Activated CD4-positive, alpha-beta T cell treated with anti-CD3 and anti-CD28 coated beads for 36 hours (primary cell): Measurements from ENCODE around the gene PRKG1. TPM values are rescaled to one million over a fixed set of nuclear protein-coding genes. Genes with fewer than 3 reads are reported as not detected.

Source experiments
- ATAC-seq: fragments of 200-7000 bp; cut with Tn5 transposase; one replicate; pipeline ENCODE4 v1.10.0; 2021; ENCODE audit warnings: mild to moderate bottlenecking, moderate library complexity
- CTCF ChIA-PET: fragments of 350-600 bp; sonication (Branson Sonifier 250); formaldehyde crosslinking; loops from one replicate; lab custom pipeline; 2021; ENCODE audit warnings: antibody characterized with exemption; lab: Charles Lee
- POLR2A ChIA-PET: fragments of 350-600 bp; sonication (Branson Sonifier 250); formaldehyde crosslinking; loops from one replicate; lab custom pipeline; 2021; ENCODE audit warnings: antibody characterized with exemption, inconsistent platforms; lab: Charles Lee
- DNase-seq: peaks from one replicate; pipeline ENCODE4 v3.0.0-alpha.2; 2020
- H3K27ac Mint-ChIP-seq: one replicate; pipeline ENCODE4 v1.8.0; 2021; ENCODE audit warnings: mixed read lengths
- H3K27me3 Mint-ChIP-seq: one replicate; pipeline ENCODE4 v1.8.0; 2021; ENCODE audit warnings: mixed read lengths
- H3K36me3 Mint-ChIP-seq: one replicate; pipeline ENCODE4 v1.8.0; 2021; ENCODE audit warnings: low read depth, mixed read lengths
- H3K4me1 Mint-ChIP-seq: one replicate; pipeline ENCODE4 v1.8.0; 2021; ENCODE audit warnings: mixed read lengths
- H3K4me3 Mint-ChIP-seq: one replicate; pipeline ENCODE4 v1.8.0; 2021; ENCODE audit warnings: mild to moderate bottlenecking, moderate library complexity, mixed read lengths
- H3K9me3 Mint-ChIP-seq: one replicate; pipeline ENCODE4 v1.8.0; 2021; ENCODE audit warnings: low read depth, mixed read lengths
- intact Hi-C, 2 experiments: fragments of 100-400 bp; cut with DNase I in 1 of 2; cut with micrococcal nuclease in 1 of 2; formaldehyde crosslinking; loops; one replicate each; pipeline versions ENCODE4 v1.14.2 to v1.15.1; 2022 to 2024; cut with DNase I, micrococcal nuclease
- total RNA-seq, 2 experiments: library from RNA; stranded (reverse); gene quantifications; one replicate each; pipeline ENCODE4 v1.2.3, GENCODE V29; 2021

Gene PRKG1
- total RNA-seq, 2 experiments from 2014 or later: not detected

DNA sequence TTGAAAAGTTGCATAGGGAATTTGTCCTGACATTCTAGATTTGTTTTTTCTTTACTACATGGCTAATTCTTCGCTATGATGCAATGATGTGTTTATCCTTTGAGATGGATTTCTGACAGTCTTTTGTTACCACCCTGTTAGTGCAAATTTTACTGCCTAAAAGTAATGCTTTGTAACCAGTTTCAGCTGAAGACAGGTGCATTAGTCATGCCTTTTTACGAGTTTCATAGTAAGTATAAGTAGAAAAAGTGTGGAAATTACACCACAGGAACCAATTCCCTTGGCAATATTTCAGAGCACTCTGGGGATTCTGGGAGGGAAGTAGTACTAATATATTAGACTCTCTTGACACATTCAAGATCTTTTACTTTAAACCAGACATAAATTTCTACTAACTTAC lies 982.0 kb downstream of the PRKG1 start:
- DNase-seq (no peak), ATAC-seq (no peak)
- Mint-ChIP-seq H3K9me3 (no peaks in the 10 kb centered on the region), H3K36me3 (no peaks in the 10 kb centered on the region), H3K4me1 (no peaks in the 10 kb centered on the region), H3K27me3 (no peaks in the 10 kb centered on the region), H3K4me3 (no peak overlapping the region), H3K27ac (no peak overlapping the region)
- CTCF ChIA-PET: no interaction called here
- intact Hi-C loops: no loop called here
- POLR2A ChIA-PET: no interaction called here

DNA sequence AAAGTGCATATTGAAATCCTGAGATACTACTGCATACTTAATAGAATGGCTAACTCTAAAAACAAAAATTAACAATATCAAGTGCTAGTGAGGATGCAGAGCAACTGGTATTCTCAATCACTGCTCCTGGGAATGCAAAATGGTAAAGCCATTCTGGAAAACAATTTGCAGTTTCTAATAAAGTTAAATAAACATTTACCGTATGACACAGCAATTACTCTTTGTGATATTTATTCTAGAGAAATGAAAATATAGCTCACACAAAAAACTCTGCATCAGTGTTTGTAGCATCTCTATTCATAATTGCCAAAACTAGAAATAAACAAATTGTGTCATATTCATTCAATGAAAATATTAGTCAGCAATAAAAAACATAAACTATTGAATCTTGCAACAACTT lies 984.8 kb downstream of the PRKG1 start:
- intact Hi-C loops: no loop called here
- no peak overlapping the region for H3K27ac Mint-ChIP-seq
- H3K9me3 Mint-ChIP-seq: no peaks in the 10 kb centered on the region
- no peak for DNase-seq
- POLR2A ChIA-PET: no interaction called here
- no peak overlapping the region for H3K4me3 Mint-ChIP-seq
- no peaks in the 10 kb centered on the region for H3K27me3 Mint-ChIP-seq
- H3K36me3 Mint-ChIP-seq: no peaks in the 10 kb centered on the region
- CTCF ChIA-PET: no interaction called here
- H3K4me1 Mint-ChIP-seq: no peaks in the 10 kb centered on the region
- ATAC-seq: no peak

DNA sequence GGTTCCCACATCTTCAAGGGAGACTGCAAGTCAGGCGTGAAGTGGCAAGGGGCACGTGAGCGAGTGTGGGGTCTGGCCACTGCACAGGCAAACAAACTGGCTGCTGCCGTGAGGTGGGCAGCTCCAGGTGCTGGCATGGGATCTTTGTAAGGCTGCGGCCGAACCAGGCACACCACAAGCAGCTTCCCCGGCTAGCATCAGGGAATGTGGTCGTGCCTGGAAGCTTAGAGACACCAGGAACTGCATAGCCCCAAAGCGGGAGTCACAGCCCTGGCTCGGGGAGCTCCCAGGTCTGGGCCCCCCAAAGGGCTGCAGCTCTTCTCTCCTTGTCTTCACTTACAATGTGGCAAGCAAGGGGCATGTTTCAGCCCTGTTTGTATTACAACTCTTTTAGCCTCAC lies 988.9 kb downstream of the PRKG1 start:
- ATAC-seq: no peak
- no peak overlapping the region for H3K27ac Mint-ChIP-seq
- no peak overlapping the region for H3K4me3 Mint-ChIP-seq
- no peak for DNase-seq
- H3K9me3 Mint-ChIP-seq: peaks cover under 1% of the 10 kb centered on the region
- H3K27me3 Mint-ChIP-seq: no peaks in the 10 kb centered on the region
- intact Hi-C loops: no loop called here
- ChIA-PET CTCF (no interaction called here), POLR2A (no interaction called here)
- no peaks in the 10 kb centered on the region for H3K4me1 Mint-ChIP-seq
- H3K36me3 Mint-ChIP-seq: no peaks in the 10 kb centered on the region

DNA sequence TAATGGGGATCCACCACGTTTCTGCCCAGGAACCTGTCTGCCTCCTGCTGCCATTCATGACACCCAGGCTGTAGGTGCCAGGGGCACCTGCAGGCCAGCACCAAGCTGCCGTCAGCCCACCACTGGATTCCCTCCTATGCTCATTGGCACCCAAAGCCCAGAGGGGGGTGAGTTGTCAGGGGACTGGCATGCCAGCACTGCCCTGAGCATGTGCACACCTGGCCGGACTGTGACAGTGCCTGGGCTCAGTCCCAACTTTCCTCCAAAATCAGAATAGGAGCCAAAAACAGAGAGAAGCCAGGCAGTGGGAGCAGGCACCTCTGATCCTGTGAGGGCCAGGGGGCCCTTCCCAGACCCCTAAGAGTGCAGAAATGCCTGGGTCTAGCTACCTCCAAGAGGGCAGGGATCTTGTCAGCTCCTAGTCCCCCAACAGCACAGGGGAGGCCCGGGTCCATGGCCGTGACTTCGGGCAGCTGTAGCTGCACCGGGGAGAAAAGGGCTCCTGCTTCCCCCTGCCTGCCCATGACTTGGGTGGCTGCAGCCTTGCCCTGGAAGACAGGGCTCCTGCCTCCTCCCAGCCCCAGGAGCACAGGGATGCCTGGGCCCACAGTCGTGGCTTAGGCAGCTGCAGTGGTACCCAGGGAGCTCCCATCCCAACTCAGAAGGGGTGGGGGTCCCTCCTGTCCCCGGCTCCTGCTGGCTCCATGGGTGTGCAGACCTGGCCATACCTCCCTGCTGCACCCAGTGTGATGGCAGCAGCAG lies 990.0 kb downstream of the PRKG1 start:
- ATAC-seq: no peak

DNA sequence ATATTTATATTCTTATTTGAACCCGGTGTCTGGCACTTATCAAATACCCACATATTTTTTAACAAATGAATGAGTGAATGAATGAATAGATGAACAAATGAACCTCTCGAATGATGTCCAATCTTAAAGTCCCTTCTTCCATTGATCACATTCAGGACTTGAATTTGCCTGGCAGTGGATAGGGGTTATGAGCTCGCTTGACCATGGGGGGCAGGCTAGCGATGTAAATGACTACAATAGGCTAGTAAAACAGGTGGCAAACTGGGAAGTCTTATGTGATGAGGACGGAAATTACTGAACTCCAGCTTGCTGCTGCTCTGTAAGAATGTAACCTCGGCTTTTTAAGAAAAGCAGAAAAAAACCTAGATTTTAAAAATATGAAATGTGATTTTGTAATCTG lies 992.1 kb downstream of the PRKG1 start:
- Mint-ChIP-seq H3K4me3 (no peak overlapping the region), H3K27ac (no peak overlapping the region), H3K9me3 (peaks cover 2% of the 10 kb centered on the region), H3K27me3 (no peaks in the 10 kb centered on the region), H3K4me1 (no peaks in the 10 kb centered on the region), H3K36me3 (no peaks in the 10 kb centered on the region)
- DNase-seq (no peak), ATAC-seq (no peak)
- POLR2A ChIA-PET: no interaction called here
- intact Hi-C loops: no loop called here
- CTCF ChIA-PET: no interaction called here

More for the DNA sequence above, 990.0 kb downstream of the PRKG1 start:
- H3K36me3 Mint-ChIP-seq: no peaks in the 10 kb centered on the region
- no peaks in the 10 kb centered on the region for H3K4me1 Mint-ChIP-seq
- no peaks in the 10 kb centered on the region for H3K27me3 Mint-ChIP-seq
- intact Hi-C loops: no loop called here
- H3K4me3 Mint-ChIP-seq: no peak overlapping the region
- DNase-seq: no peak
- ChIA-PET POLR2A (no interaction called here), CTCF (no interaction called here)
- H3K27ac Mint-ChIP-seq: no peak overlapping the region
- peaks cover 2% of the 10 kb centered on the region for H3K9me3 Mint-ChIP-seq

DNA sequence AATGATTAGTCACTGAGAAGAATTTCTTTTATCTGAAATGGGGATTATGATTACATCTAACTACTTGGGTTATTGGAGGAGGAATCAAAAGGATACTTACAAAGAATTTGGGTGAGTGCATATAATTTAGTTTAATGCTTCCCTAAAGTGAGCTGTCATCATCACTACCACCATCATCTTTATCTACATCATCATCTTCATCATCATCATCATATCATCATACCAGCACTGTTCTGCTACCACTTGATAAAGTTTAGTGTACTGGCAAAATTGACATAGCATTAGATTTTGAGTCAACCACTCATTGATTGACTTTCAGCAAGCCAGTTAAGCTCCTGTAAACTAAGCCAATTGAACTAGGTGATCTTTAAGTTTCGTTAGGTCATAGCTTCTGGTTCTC lies 994.2 kb downstream of the PRKG1 start:
- ATAC-seq: no peak
- Mint-ChIP-seq H3K4me3 (no peak overlapping the region), H3K9me3 (peaks cover 2% of the 10 kb centered on the region), H3K4me1 (no peaks in the 10 kb centered on the region), H3K36me3 (no peaks in the 10 kb centered on the region), H3K27me3 (no peaks in the 10 kb centered on the region), H3K27ac (no peak overlapping the region)
- DNase-seq: no peak
- intact Hi-C loops: no loop called here
- POLR2A ChIA-PET: no interaction called here
- CTCF ChIA-PET: no interaction called here

DNA sequence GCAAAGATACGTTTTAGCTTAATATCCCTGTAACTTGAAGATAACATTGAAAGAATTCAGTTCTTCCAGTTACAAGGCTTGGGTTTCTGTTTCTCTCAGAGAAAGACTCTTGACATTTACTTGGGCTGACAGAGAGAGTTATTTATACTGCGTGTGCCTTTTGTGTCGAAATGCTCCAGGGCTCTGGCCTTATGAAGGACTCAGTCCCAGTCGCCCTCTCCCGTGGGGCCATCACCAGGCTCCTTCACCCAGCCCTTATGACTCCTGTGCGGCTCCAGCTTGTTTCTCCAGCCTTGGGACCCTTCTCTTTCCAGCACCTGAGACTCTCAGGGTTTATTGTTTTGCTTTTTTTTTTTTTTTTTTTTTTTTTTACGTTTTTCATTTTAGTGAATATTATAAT lies 997.5 kb downstream of the PRKG1 start:
- ATAC-seq (no peak), DNase-seq (no peak)
- intact Hi-C loops: no loop called here
- ChIA-PET CTCF (no interaction called here), POLR2A (no interaction called here)
- Mint-ChIP-seq H3K27ac (no peak overlapping the region), H3K27me3 (no peaks in the 10 kb centered on the region), H3K9me3 (peaks cover 2% of the 10 kb centered on the region), H3K36me3 (no peaks in the 10 kb centered on the region), H3K4me3 (no peak overlapping the region), H3K4me1 (no peaks in the 10 kb centered on the region)

DNA sequence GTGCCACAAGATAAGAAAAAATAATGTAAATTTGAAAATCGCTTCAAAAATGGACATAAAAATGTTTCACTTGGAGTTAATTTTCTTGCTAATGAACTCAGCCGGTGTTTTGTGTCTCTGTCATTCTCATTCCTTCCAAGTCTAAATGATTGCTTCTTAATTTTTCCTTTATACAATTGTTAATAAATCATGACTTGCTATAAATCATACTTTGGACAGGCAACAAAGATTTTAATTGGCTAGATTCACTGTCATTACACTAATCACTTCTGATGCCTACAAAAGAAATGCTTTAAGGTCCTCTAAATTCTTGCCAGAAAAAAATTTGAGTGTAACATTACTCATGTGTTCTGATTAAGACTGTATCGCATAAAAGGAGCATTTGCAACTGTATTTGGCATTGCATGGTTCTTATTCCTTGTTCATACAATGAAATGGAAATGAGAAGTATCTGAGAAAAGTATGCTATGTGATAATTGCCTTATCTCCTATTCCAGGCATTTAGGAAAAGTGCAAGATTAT lies 1000.3 kb downstream of the PRKG1 start:
- no peak for ATAC-seq
- POLR2A ChIA-PET: no interaction called here
- Mint-ChIP-seq H3K9me3 (no peaks in the 10 kb centered on the region), H3K4me1 (no peaks in the 10 kb centered on the region), H3K27ac (no peak overlapping the region), H3K27me3 (no peaks in the 10 kb centered on the region), H3K36me3 (no peaks in the 10 kb centered on the region), H3K4me3 (no peak overlapping the region)
- DNase-seq: no peak
- CTCF ChIA-PET: no interaction called here
- intact Hi-C loops: no loop called here

DNA sequence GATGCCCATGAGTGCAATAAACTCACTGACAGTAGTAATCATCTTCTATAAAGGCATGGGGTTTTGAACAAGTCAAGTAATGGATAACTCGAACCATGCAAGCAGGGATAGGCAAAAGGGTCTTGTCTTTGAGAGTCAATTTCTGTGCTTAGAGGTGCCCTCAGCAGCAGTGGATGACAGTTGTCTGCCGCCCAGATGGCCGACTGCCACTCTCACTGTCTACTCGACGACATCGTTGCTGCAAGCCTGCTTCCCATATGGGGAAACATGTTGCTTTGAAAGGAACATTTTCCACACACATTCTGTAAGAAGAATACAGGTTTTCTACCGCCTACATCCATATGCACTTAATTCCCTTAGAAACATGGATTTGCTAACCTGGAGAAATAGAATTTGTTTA lies 1003.5 kb downstream of the PRKG1 start:
- DNase-seq (no peak), ATAC-seq (no peak)
- ChIA-PET CTCF (no interaction called here), POLR2A (no interaction called here)
- Mint-ChIP-seq H3K27me3 (no peaks in the 10 kb centered on the region), H3K4me3 (no peak overlapping the region), H3K9me3 (no peaks in the 10 kb centered on the region), H3K4me1 (no peaks in the 10 kb centered on the region), H3K27ac (no peak overlapping the region), H3K36me3 (no peaks in the 10 kb centered on the region)
- intact Hi-C loops: no loop called here

DNA sequence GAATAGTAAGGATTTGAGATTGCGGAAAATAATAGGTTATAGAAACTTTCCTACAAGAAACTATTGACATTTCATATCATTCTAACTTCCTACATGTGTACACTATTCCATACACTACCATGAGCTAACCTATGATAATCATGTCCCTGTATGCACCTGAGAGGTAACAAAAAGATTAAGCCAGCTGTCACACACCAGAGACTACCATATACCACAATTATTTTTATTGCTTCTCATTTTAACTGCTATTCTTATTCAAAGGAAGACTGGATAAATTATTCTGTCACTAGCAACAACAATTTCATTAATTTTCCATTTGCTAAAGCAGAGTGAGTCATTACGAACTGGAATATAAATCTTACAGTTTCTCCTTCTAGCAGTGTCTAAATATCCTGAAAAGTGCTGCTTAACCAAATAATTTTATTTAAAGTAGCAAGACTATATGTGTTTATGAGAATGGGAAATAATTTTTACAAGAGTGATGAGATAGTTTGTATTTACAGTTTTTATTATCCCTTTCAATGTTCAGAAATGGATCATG lies 1004.2 kb downstream of the PRKG1 start:
- Mint-ChIP-seq H3K4me3 (no peak overlapping the region), H3K9me3 (no peaks in the 10 kb centered on the region), H3K27me3 (no peaks in the 10 kb centered on the region), H3K36me3 (no peaks in the 10 kb centered on the region), H3K27ac (no peak overlapping the region), H3K4me1 (no peaks in the 10 kb centered on the region)
- ATAC-seq (no peak), DNase-seq (no peak)
- ChIA-PET CTCF (no interaction called here), POLR2A (no interaction called here)
- intact Hi-C loops: no loop called here

DNA sequence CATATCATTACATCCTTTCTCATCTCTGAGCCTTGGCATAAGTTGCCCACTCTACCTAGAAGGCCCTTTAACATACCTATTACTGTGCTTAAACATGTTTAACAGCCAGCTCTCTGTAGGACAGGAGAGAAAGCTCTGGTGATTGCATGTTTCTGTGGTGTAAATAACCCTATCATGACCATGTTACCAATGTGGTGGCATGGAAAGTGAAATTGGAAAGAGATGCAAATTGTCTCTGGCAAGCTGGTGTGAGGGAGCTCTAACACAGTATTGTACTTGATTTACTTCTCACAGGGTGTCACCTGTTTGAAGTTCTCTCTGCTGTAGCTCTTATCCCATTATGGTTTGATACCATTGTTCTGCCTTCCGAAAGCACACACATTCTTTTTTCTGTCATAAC lies 1008.0 kb downstream of the PRKG1 start:
- no peak overlapping the region for H3K27ac Mint-ChIP-seq
- no peaks in the 10 kb centered on the region for H3K36me3 Mint-ChIP-seq
- ATAC-seq: no peak
- H3K4me1 Mint-ChIP-seq: no peaks in the 10 kb centered on the region
- no peaks in the 10 kb centered on the region for H3K27me3 Mint-ChIP-seq
- no peak overlapping the region for H3K4me3 Mint-ChIP-seq
- ChIA-PET CTCF (no interaction called here), POLR2A (no interaction called here)
- no peak for DNase-seq
- H3K9me3 Mint-ChIP-seq: no peaks in the 10 kb centered on the region
- intact Hi-C loops: no loop called here

DNA sequence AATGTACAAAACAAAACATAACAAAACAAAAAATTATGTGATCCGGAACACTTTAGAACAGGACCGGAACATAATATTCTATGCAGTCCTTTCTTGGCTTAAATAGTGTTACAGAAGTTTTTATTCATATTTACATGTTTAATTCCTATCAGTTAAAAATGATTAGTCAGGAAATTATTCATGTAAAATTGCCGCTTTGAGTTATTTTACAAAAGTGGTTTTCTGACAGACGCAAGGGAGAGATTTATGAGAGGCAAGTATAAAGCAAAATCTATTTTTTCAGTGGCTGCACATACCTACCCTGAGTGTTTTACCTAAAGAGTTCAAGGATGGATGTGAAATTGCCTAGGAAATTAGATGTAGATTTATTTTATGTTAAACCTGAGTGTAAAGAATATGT lies 1009.1 kb downstream of the PRKG1 start:
- no peaks in the 10 kb centered on the region for H3K9me3 Mint-ChIP-seq

More for the DNA sequence above, 1009.1 kb downstream of the PRKG1 start:
- POLR2A ChIA-PET: no interaction called here
- H3K27ac Mint-ChIP-seq: no peak overlapping the region
- no peak overlapping the region for H3K4me3 Mint-ChIP-seq
- H3K36me3 Mint-ChIP-seq: no peaks in the 10 kb centered on the region
- DNase-seq (no peak), ATAC-seq (no peak)
- CTCF ChIA-PET: no interaction called here
- intact Hi-C loops: no loop called here
- no peaks in the 10 kb centered on the region for H3K4me1 Mint-ChIP-seq
- no peaks in the 10 kb centered on the region for H3K27me3 Mint-ChIP-seq
